Prostate gland (tissue), 2 donors: ENCODE results near the gene OVCH2.
"Not testable (repeated sequence)": the region's sequence is repeated elsewhere in the genome, so short reads cannot be mapped to it uniquely, and the experiment has no call there.

Experiments used
- POLR2A ChIP-seq: fragments of 450-650 bp; IDR thresholded peaks from one replicate; pipeline ENCODE4 v1.6.1; 2016; ENCODE audit warnings: antibody characterized with exemption, mild to moderate bottlenecking
- TF ChIP-seq, protein P1 (sequence below), 4 experiments: fragments of 200-600 bp in 2 of 4; fragments of 450-650 bp in 2 of 4; sonication (generic) in 2 of 4; IDR thresholded peaks; 1 replicate in 3 of 4; 2 replicates in 1 of 4; pipeline ENCODE4 v1.5.1; 2016 to 2019; ENCODE audit warnings: antibody characterized with exemption in 4 of 4, mild to moderate bottlenecking in 2 of 4, moderate library complexity in 2 of 4

DNA sequence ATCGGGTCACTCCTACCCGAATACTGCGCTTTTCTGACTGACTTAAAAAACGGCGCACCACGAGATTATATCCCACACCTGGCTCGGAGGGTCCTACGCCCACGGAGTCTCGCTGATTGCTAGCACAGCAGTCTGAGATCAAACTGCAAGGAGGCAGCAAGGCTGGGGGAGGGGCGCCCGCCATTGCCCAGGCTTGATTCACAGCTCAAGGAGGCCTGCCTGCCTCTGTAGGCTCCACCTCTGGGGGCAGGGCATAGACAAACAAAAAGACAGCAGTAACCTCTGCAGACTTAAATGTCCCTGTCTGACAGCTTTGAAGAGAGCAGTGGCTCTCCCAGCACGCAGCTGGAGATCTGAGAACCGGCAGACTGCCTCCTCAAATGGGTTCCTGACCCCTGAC, 28.5 kb upstream of the OVCH2 start:
- TF ChIP-seq, protein P1, sequence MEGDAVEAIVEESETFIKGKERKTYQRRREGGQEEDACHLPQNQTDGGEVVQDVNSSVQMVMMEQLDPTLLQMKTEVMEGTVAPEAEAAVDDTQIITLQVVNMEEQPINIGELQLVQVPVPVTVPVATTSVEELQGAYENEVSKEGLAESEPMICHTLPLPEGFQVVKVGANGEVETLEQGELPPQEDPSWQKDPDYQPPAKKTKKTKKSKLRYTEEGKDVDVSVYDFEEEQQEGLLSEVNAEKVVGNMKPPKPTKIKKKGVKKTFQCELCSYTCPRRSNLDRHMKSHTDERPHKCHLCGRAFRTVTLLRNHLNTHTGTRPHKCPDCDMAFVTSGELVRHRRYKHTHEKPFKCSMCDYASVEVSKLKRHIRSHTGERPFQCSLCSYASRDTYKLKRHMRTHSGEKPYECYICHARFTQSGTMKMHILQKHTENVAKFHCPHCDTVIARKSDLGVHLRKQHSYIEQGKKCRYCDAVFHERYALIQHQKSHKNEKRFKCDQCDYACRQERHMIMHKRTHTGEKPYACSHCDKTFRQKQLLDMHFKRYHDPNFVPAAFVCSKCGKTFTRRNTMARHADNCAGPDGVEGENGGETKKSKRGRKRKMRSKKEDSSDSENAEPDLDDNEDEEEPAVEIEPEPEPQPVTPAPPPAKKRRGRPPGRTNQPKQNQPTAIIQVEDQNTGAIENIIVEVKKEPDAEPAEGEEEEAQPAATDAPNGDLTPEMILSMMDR (IDR thresholded peaks at IDR 0.05), result not testable (repeated sequence)
- TF ChIP-seq POLR2A, result not testable (repeated sequence)
